ENCODE data around the gene STX19. TPM values are rescaled to one million over a fixed set of nuclear protein-coding genes. Genes with fewer than 3 reads are reported as not detected.
A peak's percentile ranks its signal among the peaks of the same experiment; 100 is the strongest.

The STX19 gene
- total and polyA plus RNA-seq, 2 experiments from 2014 or later = 0.29 TPM; not detected in 1

- H3K27ac Mint-ChIP-seq = peak overlapping the region; percentile 99
- peak overlapping the region; percentile 98 for H3K4me3 Mint-ChIP-seq
- H3K4me1 Mint-ChIP-seq = peaks cover 2% of the 10 kb centered on the region; the same call in 1 of the 3 replicates
- TF ChIP-seq NANOG (IDR thresholded peaks at IDR 0.05; ENCODE audit: borderline replicate concordance) (no peak), CREB1 (CRISPR knock-in tag; IDR thresholded peaks at IDR 0.05; ENCODE audit: low read depth) (no peak), ZNF331 (CRISPR knock-in tag; IDR thresholded peaks at IDR 0.05; ENCODE audit: low read depth) (no peak)
- H3K9me2 ChIP-seq (ENCODE audit: insufficient read depth) = no peaks in the 10 kb centered on the region
- H3F3A ChIP-seq (replicated peaks; ENCODE audit: low read depth) = no peaks in the 10 kb centered on the region
- H3K79me2 ChIP-seq (replicated peaks; ENCODE audit: insufficient read depth) = peaks cover 10% of the 10 kb centered on the region; the same call in 1 of the 2 replicates
- H2AFZ ChIP-seq = peak overlapping the region; percentile 20; the same call in 1 of the 2 replicates
- H3K4me1 ChIP-seq (ENCODE audit: insufficient read depth) = no peaks in the 10 kb centered on the region
- no peaks in the 10 kb centered on the region; the same call in 2 of the 3 replicates for H3K9me3 Mint-ChIP-seq
- peaks cover 8% of the 10 kb centered on the region for H3K36me3 Mint-ChIP-seq (ENCODE audit: low read depth)
- H3K4me2 ChIP-seq = peak overlapping the region; percentile 84
- H3K27ac ChIP-seq (ENCODE audit: low read depth) = peak overlapping the region; percentile 92
- H4K20me1 ChIP-seq (replicated peaks; ENCODE audit: insufficient read depth) = no peaks in the 10 kb centered on the region
- H3K4me3 ChIP-seq = peak overlapping the region; percentile 62
- no peaks in the 10 kb centered on the region for H3K36me3 ChIP-seq (ENCODE audit: insufficient read depth)
- H3K27me3 Mint-ChIP-seq (ENCODE audit: insufficient read depth, low read depth, poor library complexity) = peaks cover 6% of the 10 kb centered on the region
- DNase-seq (ENCODE audit: low spot score) (no peak), ATAC-seq (no peak)
- H3K27me3 ChIP-seq (ENCODE audit: insufficient read depth) = no peaks in the 10 kb centered on the region
Observed at GRCh38 chr3:94063496-94064119, 35.2 kb upstream of the STX19 start.

- H3K9me2 ChIP-seq (ENCODE audit: insufficient read depth) = no peaks in the 10 kb centered on the region
- H3K4me2 ChIP-seq = peak within 1 kb of the TSS; percentile 84
- no peaks in the 10 kb centered on the region for H3K4me1 ChIP-seq (ENCODE audit: insufficient read depth)
- Mint-ChIP-seq H3K27me3 (ENCODE audit: insufficient read depth, low read depth, poor library complexity) (peaks cover 6% of the 10 kb centered on the region), H3K4me3 (peak within 1 kb of the TSS; percentile 98), H3K9me3 (no peaks in the 10 kb centered on the region; the same call in 2 of the 3 replicates), H3K36me3 (ENCODE audit: low read depth) (peaks cover 8% of the 10 kb centered on the region), H3K27ac (peak within 1 kb of the TSS; percentile 99), H3K4me1 (peaks cover 2% of the 10 kb centered on the region; the same call in 1 of the 3 replicates)
- ATAC-seq = peak; percentile 97
- H3K4me3 ChIP-seq = peak within 1 kb of the TSS; percentile 62
- no peaks in the 10 kb centered on the region for H3F3A ChIP-seq (replicated peaks; ENCODE audit: low read depth)
- H2AFZ ChIP-seq = peak within 1 kb of the TSS; percentile 89
- H3K79me2 ChIP-seq (replicated peaks; ENCODE audit: insufficient read depth) = peaks cover 10% of the 10 kb centered on the region; the same call in 1 of the 2 replicates
- H3K27me3 ChIP-seq (ENCODE audit: insufficient read depth) = no peaks in the 10 kb centered on the region
- H3K27ac ChIP-seq (ENCODE audit: low read depth) = peak within 1 kb of the TSS; percentile 92
- H4K20me1 ChIP-seq (replicated peaks; ENCODE audit: insufficient read depth) = no peaks in the 10 kb centered on the region
- H3K36me3 ChIP-seq (ENCODE audit: insufficient read depth) = no peaks in the 10 kb centered on the region
- DNase-seq (ENCODE audit: low spot score) = peak; percentile 99
- no peak for TF ChIP-seq EZH2phosphoT487 (IDR thresholded peaks at IDR 0.05; ENCODE audit: unreplicated experiment)
- no peak for TF ChIP-seq NANOG (IDR thresholded peaks at IDR 0.05; ENCODE audit: borderline replicate concordance)
- peak; percentile 63 for TF ChIP-seq ETS1 (IDR thresholded peaks at IDR 0.05)
- no peak for TF ChIP-seq EZH2 (IDR thresholded peaks at IDR 0.05; ENCODE audit: low read depth, unreplicated experiment)
- peak; percentile 71 for TF ChIP-seq POLR2AphosphoS5 (IDR thresholded peaks at IDR 0.05; ENCODE audit: low read depth)
- 0 out of 2 replicates have a peak, but pooled peaks have one; percentile 8 for TF ChIP-seq ZNF331 (CRISPR knock-in tag; IDR thresholded peaks at IDR 0.05; ENCODE audit: low read depth)
- 0 out of 2 replicates have a peak, but pooled peaks have one; percentile 30 for TF ChIP-seq CREB1 (CRISPR knock-in tag; IDR thresholded peaks at IDR 0.05; ENCODE audit: low read depth)
- TF ChIP-seq STAT1 (IDR thresholded peaks at IDR 0.05; ENCODE audit: unreplicated experiment) = no peak
- TF ChIP-seq, protein P1, sequence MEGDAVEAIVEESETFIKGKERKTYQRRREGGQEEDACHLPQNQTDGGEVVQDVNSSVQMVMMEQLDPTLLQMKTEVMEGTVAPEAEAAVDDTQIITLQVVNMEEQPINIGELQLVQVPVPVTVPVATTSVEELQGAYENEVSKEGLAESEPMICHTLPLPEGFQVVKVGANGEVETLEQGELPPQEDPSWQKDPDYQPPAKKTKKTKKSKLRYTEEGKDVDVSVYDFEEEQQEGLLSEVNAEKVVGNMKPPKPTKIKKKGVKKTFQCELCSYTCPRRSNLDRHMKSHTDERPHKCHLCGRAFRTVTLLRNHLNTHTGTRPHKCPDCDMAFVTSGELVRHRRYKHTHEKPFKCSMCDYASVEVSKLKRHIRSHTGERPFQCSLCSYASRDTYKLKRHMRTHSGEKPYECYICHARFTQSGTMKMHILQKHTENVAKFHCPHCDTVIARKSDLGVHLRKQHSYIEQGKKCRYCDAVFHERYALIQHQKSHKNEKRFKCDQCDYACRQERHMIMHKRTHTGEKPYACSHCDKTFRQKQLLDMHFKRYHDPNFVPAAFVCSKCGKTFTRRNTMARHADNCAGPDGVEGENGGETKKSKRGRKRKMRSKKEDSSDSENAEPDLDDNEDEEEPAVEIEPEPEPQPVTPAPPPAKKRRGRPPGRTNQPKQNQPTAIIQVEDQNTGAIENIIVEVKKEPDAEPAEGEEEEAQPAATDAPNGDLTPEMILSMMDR (conservative IDR thresholded peaks at IDR 0.05; ENCODE audit: low read depth in 2 of 2) = no peak
Observed at GRCh38 chr3:94062513-94063404, 34.4 kb upstream of the STX19 start, which contains the start of the genes DHFR2 and NSUN3. Gene DHFR2 (minus strand): TSS chr3:94062916. CDS start chr3:94061511, 1,405 bp downstream. Gene NSUN3 (plus strand): TSS chr3:94063061. CDS start chr3:94063127, 66 bp downstream.
